ENCODE results near the gene GPR108.
"Not testable (repeated sequence)": the region's sequence is repeated elsewhere in the genome, so short reads cannot be mapped to it uniquely, and the experiment has no call there.

The GPR108 gene

GRCh38 chr19:6737284-6737872, at the start of gene GPR108:
GPR108 (minus strand) TSS chr19:6737580; CDS start chr19:6737576, 4 bp downstream.
- DNase-seq: peak; percentile 100

DNA sequence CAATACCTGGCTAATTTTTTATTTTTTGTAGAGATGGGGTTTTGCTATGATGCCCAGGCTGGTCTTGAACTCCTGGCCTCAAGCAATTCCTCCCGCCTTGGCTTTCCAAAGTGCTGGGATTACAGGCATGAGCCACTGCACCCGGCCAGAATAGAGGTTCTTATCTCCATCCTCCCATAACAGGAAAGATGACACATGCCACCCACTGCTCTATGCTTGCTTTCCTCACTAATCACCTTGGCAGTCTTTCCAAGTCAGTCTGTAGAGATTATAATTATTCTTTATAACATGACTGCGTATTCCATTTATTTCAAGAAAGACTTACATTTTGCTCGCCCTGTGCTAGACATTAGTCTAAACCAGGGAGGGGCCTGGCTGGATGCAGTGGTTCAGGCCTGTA, 41.8 kb upstream of the GPR108 start:
- DNase-seq: no peak

DNA sequence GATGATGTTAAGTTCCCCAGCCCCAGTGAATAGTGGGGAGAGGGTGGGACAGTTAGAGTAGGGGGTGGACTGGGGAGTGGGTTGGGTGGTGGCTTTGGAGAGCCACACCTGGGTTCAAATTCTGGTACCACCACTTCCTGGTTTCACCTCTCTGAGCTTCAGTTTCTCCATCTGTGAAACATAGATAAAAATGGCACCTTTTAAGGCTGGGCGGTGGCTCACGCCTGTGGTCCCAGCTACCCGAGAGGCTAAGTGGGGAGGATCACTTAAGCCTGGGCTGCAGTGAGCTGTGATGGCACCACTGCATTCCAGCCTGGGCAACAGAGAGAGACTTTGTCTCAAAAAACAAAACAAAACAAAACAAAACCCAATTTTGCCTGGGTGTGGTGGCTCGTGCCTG, 41.0 kb upstream of the GPR108 start:
- no peak for DNase-seq

GRCh38 chr19:6777434-6777833, 40.1 kb upstream of the GPR108 start:
- no peak for DNase-seq

GRCh38 chr19:6776999-6777398, 39.6 kb upstream of the GPR108 start:
- DNase-seq: no peak

DNA sequence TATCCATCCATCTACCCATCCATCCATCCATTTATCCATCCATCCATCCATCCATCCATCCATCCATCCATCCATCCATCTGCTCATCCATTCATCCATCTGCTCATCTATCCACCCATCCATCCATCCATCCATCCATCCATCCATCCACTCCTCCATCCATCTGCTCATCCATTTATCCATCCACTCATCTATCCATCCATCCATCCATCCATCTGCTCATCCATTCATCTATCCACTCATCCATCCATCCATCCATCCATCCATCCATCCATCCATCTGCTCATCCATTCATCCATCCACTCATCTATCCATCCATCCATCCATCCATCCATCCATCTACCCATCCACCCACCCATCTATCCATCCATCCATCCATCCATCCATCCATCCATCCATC, 38.7 kb upstream of the GPR108 start:
- DNase-seq: not testable (repeated sequence)

DNA sequence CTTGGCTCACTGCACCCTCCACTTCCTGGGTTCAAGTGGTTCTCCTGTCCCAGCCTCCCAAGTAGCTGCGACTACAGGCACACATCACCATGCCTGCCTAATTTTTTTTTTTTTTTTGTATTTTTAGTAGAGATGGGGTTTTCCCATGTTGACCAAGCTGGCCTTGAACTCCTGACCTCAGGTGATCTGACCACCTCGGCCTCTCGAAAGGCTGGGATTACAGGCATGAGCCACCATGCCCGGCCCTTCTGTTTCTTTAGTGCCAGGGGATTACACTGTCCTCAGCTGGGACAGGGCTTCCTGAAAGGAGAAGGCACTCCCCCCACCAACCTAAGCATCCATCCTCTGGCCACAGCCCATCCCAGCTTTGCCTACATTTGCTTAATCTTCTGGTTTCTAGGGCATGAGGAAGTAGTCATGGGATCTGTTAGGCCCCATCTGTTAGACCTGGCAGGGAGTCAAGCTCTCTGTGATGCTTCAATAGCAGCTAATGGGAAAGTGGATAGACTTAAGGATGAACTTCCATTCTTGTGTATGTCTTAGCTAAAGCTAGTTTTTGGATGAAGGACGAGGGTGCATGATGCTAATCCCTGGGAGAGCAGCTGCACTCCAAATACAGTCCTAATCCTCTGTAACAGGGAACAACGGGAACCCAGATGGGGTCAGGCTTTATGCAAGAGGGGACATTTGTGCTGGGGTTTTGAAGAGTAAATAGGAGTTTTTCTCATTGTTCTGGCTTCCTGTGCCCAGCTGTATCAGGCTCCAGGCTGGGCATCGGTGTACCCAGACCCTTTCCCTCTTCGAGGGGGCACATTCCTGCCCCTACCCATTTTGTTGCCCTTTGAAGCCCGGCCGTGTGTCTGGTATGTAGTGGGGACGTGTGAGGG, 37.7 kb upstream of the GPR108 start:
- DNase-seq: peak; percentile 86 to 90

DNA sequence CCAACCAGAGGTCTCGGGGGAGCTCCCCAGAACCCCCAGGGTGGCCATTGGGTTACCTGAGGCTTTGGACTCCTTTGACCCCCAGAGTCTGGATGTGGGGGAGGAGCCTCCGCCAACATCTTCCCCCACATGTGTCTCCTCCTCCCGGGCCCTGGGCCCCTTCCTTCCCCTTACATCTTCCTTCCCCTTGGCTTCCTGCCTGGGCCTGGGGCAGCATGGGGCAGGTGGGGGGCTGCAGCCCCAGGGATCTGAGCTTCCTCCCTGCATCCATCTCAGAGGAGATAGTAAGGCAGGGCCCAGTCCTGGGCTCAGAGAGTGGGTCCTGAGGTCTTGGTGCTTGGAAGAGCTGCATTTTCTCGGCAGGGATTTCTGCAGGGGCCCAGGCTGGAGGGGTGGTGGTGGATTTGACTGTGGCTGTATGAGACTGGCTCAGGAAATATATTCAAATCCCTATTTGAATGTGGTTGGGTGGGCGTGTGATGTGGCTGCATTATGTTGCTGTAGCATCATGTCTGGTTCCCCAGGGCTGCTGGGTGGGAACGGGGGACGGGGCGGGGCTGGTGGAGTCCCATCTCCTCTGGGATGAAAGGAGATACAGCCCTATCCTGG, 36.0 kb upstream of the GPR108 start:
- peak; percentile 91 to 92 for DNase-seq

DNA sequence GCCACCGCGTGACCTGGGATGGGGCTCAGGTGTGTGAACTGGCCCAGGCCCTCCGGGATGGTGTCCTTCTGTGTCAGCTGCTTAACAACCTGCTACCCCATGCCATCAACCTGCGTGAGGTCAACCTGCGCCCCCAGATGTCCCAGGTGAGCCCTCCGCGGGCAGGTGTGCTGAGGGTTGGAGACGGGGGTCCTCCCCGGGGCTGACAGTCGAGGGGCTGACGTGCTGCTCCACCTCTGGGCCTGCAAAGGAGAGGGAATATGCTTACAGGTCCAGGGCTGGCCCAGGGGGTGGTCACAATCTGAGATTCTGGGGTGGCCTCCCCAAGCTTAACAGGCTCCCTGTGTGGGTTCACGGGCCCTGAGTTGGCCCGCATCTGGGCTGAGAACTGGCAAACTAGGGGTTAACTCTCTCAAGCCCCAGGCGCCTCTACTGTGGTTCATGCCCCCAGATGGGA, 35.5 kb upstream of the GPR108 start:
- DNase-seq: no peak

GRCh38 chr19:6772028-6772865, 34.9 kb upstream of the GPR108 start, which contains the start of gene VAV1:
VAV1 (plus strand) TSS chr19:6772708; CDS start chr19:6772808, 100 bp downstream.
- DNase-seq: peak; percentile 93 to 97

GRCh38 chr19:6771648-6772027, 34.3 kb upstream of the GPR108 start:
- not testable (repeated sequence) for DNase-seq

DNA sequence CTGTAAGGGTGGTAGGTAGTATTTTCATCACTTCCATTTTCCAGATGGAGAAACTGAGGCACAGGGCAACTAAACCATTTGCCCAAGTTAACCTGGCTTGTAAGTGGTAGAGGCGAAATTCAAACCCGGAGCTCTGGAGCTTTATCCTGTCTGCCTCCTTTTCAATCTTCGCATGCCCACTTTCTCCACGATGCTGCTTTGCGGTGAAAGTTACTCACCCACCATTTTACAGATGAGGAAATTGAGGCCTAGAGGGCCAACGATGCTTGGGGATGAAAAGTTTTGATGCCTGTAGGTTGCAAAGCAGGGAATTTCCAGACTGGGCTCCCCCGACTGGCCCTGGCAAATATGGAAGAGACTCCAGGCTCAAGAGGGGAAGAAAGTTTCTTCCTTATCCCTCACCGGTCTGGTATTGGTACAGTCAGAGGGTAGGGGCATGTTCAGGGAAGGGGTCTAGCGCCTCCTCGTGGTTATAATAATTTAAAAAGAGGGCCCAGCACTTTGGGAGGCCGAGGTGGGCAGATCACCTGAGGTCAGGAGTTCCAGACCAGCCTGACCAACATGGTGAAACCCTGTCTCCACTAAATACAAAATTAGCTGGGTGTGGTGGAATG, 31.7 kb upstream of the GPR108 start:
- DNase-seq: peak; percentile 54 to 65

- DNase-seq: no peak
Measured at GRCh38 chr19:6768236-6768785, 30.9 kb upstream of the GPR108 start.

- DNase-seq: peak; percentile 90 to 95
Measured at GRCh38 chr19:6767357-6768235, 30.2 kb upstream of the GPR108 start, which contains the start of gene SH2D3A. SH2D3A (minus strand) TSS chr19:6767435; CDS start chr19:6763748, 3,687 bp downstream.

GRCh38 chr19:6767081-6767356, 29.6 kb upstream of the GPR108 start:
- DNase-seq: no peak

DNA sequence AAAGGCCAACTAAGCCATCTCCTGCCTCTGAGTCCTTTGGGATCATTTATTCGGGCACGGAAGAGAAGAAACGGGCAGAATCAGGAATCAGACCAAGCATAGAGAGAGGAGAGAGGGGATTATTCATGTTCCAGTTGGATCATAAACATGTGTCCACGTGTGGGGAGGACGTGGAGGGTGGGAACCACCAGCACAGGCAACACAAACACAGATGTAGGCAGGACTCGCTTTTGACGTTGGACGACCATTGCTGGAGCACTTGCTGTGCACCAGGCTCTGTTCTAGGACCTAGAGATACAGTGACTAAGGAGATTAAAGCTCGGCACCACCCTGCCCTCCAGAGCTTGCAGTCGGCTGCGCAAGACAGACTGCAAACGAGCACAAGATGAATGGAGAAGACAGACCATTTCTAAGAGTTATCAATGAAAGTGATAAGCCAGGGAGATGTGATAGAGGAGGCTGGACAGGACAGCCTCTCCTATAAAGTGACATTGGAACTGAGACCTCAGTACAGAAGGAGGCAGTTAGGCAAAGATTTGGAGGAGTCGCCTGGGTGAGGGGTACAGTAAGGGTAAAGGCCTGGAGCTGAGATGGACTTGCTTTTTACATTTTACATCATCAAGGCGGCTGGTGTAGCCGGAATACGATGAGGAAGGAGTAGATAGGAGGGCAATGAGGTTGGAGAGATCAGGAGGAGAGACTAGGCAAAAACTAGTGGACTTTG, 29.1 kb upstream of the GPR108 start:
- DNase-seq: no peak

- DNase-seq: no peak
Measured at GRCh38 chr19:6765738-6766356, 28.5 kb upstream of the GPR108 start.

- DNase-seq: not testable (repeated sequence)
Measured at GRCh38 chr19:6762253-6762797, 24.9 kb upstream of the GPR108 start.

- DNase-seq: peak; percentile 34 to 44
Measured at GRCh38 chr19:6761053-6761676, 23.8 kb upstream of the GPR108 start.

Data from Kasumi-1 (cell line).